Liver (tissue), 9 donors: ENCODE measurements around the gene GAPDH. TPM values are rescaled to one million over a fixed set of nuclear protein-coding genes. Genes with fewer than 3 reads are reported as not detected.
A peak's percentile ranks its signal among the peaks of the same experiment; 100 is the strongest.

Source experiments
- DNase-seq: peaks from one replicate; pipeline ENCODE4 v3.0.0-alpha.2; 2017; ENCODE audit warnings: low spot score
- H3K27ac ChIP-seq, 2 donors: one replicate each; pipeline ENCODE4 v1.7.0; 2013; ENCODE audit warnings: inconsistent platforms in 2 of 2, low read length in 2 of 2, control low read depth in 1 of 2, low read depth in 1 of 2, mild to moderate bottlenecking in 1 of 2
- H3K27me3 ChIP-seq, 4 donors: one replicate each; pipeline versions ENCODE4 v1.6.1 to v1.7.0; 2013; ENCODE audit warnings: low read length in 3 of 4, inconsistent platforms in 1 of 4, mild to moderate bottlenecking in 1 of 4, moderate library complexity in 1 of 4; ENCODE audit not compliant: control insufficient read depth in 4 of 4, insufficient read depth in 4 of 4
- H3K36me3 ChIP-seq, 4 donors: one replicate each; pipeline versions ENCODE4 v1.6.1 to v1.7.0; 2013; ENCODE audit warnings: low read length in 3 of 4, mild to moderate bottlenecking in 3 of 4, low read depth in 1 of 4, moderate library complexity in 1 of 4; ENCODE audit not compliant: control insufficient read depth in 4 of 4, insufficient read depth in 3 of 4
- H3K4me1 ChIP-seq, 4 donors: one replicate each; pipeline versions ENCODE4 v1.6.1 to v1.7.0; 2013; ENCODE audit warnings: low read length in 3 of 4, mild to moderate bottlenecking in 3 of 4, moderate library complexity in 1 of 4; ENCODE audit not compliant: control insufficient read depth in 4 of 4, insufficient read depth in 4 of 4
- H3K4me3 ChIP-seq, 3 donors: one replicate each; pipeline versions ENCODE4 v1.6.1 to v1.7.0; 2013; ENCODE audit warnings: low read length in 3 of 3, control low read depth in 1 of 3, low read depth in 1 of 3, mild to moderate bottlenecking in 1 of 3
- H3K9ac ChIP-seq, 2 donors: one replicate each; pipeline ENCODE4 v1.7.0; 2013; ENCODE audit warnings: low read length in 2 of 2, mild to moderate bottlenecking in 2 of 2, moderate library complexity in 2 of 2, control low read depth in 1 of 2, low read depth in 1 of 2
- H3K9me3 ChIP-seq, 4 donors: one replicate each; pipeline versions ENCODE4 v1.6.1 to v1.7.0; 2013; ENCODE audit warnings: low read length in 3 of 4; ENCODE audit not compliant: control insufficient read depth in 4 of 4
- ATF3 ChIP-seq: IDR thresholded peaks from 2 replicates; pipeline ENCODE4 v1.6.1; 2016; ENCODE audit warnings: antibody characterized with exemption
- CTCF ChIP-seq: fragments of 150-350 bp; IDR thresholded peaks from 2 replicates; pipeline ENCODE4 v1.5.1; 2017; ENCODE audit warnings: improper control_type of control experiment, low read depth, low read length; ENCODE audit not compliant: missing input control
- EGR1 ChIP-seq, 2 donors: IDR thresholded peaks; 2 replicates each; pipeline ENCODE4 v1.6.1; 2016 to 2018; ENCODE audit warnings: antibody characterized with exemption in 2 of 2, low read depth in 2 of 2
- HNF4G ChIP-seq: IDR thresholded peaks from 2 replicates; pipeline ENCODE4 v1.6.1; 2016; ENCODE audit warnings: antibody characterized with exemption
- JUND ChIP-seq, 2 donors: IDR thresholded peaks; 2 replicates each; pipeline ENCODE4 v1.6.1; 2016; ENCODE audit warnings: antibody characterized with exemption in 2 of 2
- MAX ChIP-seq: IDR thresholded peaks from 2 replicates; pipeline ENCODE4 v1.6.1; 2016; ENCODE audit warnings: antibody characterized with exemption
- NR2F2 ChIP-seq: IDR thresholded peaks from 2 replicates; pipeline ENCODE4 v1.6.1; 2016; ENCODE audit warnings: antibody characterized with exemption
- RAD21 ChIP-seq, 2 donors: IDR thresholded peaks; 2 replicates each; pipeline ENCODE4 v1.6.1; 2016; ENCODE audit warnings: antibody characterized with exemption in 2 of 2, mild to moderate bottlenecking in 2 of 2
- REST ChIP-seq: IDR thresholded peaks from 2 replicates; pipeline ENCODE4 v1.6.1; 2016; ENCODE audit warnings: antibody characterized with exemption, mild to moderate bottlenecking
- RXRA ChIP-seq, 2 donors: IDR thresholded peaks; 2 replicates each; pipeline ENCODE4 v1.6.1; 2017 to 2018; ENCODE audit warnings: antibody characterized with exemption in 2 of 2, mild to moderate bottlenecking in 1 of 2
- SP1 ChIP-seq: IDR thresholded peaks from 2 replicates; pipeline ENCODE4 v1.6.1; 2018; ENCODE audit warnings: antibody characterized with exemption, mild to moderate bottlenecking
- TAF1 ChIP-seq: conservative IDR thresholded peaks from 2 replicates; pipeline ENCODE4 v1.6.1; 2016; ENCODE audit warnings: antibody characterized with exemption, mild to moderate bottlenecking
- YY1 ChIP-seq: IDR thresholded peaks from 2 replicates; pipeline ENCODE4 v1.6.1; 2016; ENCODE audit warnings: antibody characterized with exemption, mild to moderate bottlenecking
- ZBTB33 ChIP-seq: IDR thresholded peaks from 2 replicates; pipeline ENCODE4 v1.6.1; 2016; ENCODE audit warnings: antibody characterized with exemption
- WGBS: extraction: QIAGEN DNeasy Blood & Tissue Kit; methylation state at CpG from one replicate; pipeline ENCODE4 v1.1.7; 2013; 5-methylcytosine and 5-hydroxymethylcytosine counted together
- polyA plus RNA-seq, 2 donors: library from polyadenylated mRNA; stranded (reverse) in 1 of 2; unstranded in 1 of 2; fragments of 200-250 nt in 1 of 2; fragments of >200 nt in 1 of 2; fragmentation: Nextera tagmentation in 1 of 2; extraction: Ambion mirVana in 1 of 2; gene quantifications; one replicate each; pipeline versions ENCODE4 v1.2.1 to v1.2.3, GENCODE V29; 2013 to 2015
- total RNA-seq, 2 donors: library from RNA; depleted of rRNA; stranded (reverse); fragments of >200 nt; gene quantifications; one replicate each; pipeline ENCODE4 v1.2.3, GENCODE V29; 2014
- donor health status: healthy.
- donor health status: healthy.
- donor health status: healthy.
- donor health status: healthy.
- donor health status: healthy.

Gene GAPDH
- total and polyA plus RNA-seq, 4 donors = 1,234 to 2,082 (median 1,344) TPM

- no peaks in the 10 kb centered on the region for H3K27me3 ChIP-seq
- TF ChIP-seq EGR1 (IDR thresholded peaks at IDR 0.05; ENCODE audit: low read depth in 2 of 2) (no peak), SP1 (no peak), ATF3 (no peak), CTCF (no peak), NR2F2 (no peak), HNF4G (no peak), YY1 (no peak), RAD21 (IDR thresholded peaks at IDR 0.05) (no peak), RXRA (IDR thresholded peaks at IDR 0.05) (no peak), ZBTB33 (no peak), REST (no peak), TAF1 (no peak)
- no peaks in the 10 kb centered on the region for H3K9me3 ChIP-seq
- H3K9ac ChIP-seq = peak overlapping the region; percentile 86 to 95
- peak overlapping the region; percentile 99 to 100 for H3K27ac ChIP-seq
- H3K36me3 ChIP-seq = peaks cover 22 to 44% (median 33%) of the 10 kb centered on the region in 4 donors
- no peak for DNase-seq
- H3K4me3 ChIP-seq = peak overlapping the region; percentile 93 to 97 (median 95)
- peaks cover 6 to 48% (median 35%) of the 10 kb centered on the region in 4 donors for H3K4me1 ChIP-seq
- WGBS = under 1% methylated on average over 25 of the region's 25 CpGs
These were observed 303 bp downstream of the GAPDH start for GRCh38 chr12:6534695-6534944.

- Histone ChIP-seq H3K27ac (peak overlapping the region; percentile 99 to 100), H3K9me3 (no peaks in the 10 kb centered on the region), H3K36me3 (peaks cover 20 to 42% (median 30%) of the 10 kb centered on the region in 4 donors), H3K27me3 (no peaks in the 10 kb centered on the region), H3K4me3 (peak overlapping the region; percentile 93 to 97 (median 95)), H3K9ac (peak overlapping the region; percentile 86 to 95), H3K4me1 (peaks cover 6 to 49% (median 35%) of the 10 kb centered on the region in 4 donors)
- DNase-seq = peak; percentile 76
- TF ChIP-seq MAX (no peak), YY1 (peak; percentile 94), JUND (IDR thresholded peaks at IDR 0.05) (peak in 1 of 2 donors; percentile 29), NR2F2 (peak; percentile 20)
- under 1% methylated on average over 52 of the region's 52 CpGs for whole genome bisulfite sequencing
These were observed 804 bp downstream of the GAPDH start for GRCh38 chr12:6534945-6535696.
